AG09319 (cell line): ENCODE measurements around the gene GREM2.

Experiments used
- DNase-seq: peaks from one replicate; pipeline ENCODE4 v3.0.0-alpha.2; 2010; ENCODE audit warnings: low read depth; ENCODE audit errors: extremely low read depth
- CTCF ChIP-seq: IDR thresholded peaks from 2 replicates; pipeline ENCODE4 v1.5.1; 2011; ENCODE audit warnings: low read depth, mild to moderate bottlenecking, inconsistent platforms, low read length, moderate library complexity

The GREM2 gene

GRCh38 chr1:240533154-240533780, 78.7 kb downstream of the GREM2 start:
- DNase-seq = no peak
- TF ChIP-seq CTCF = no peak

- no peak for DNase-seq
Measured at GRCh38 chr1:240528591-240528990, 83.4 kb downstream of the GREM2 start.

GRCh38 chr1:240527086-240527485, 84.9 kb downstream of the GREM2 start:
- DNase-seq = no peak
- TF ChIP-seq CTCF = no peak

More at GRCh38 chr1:240528591-240528990, 83.4 kb downstream of the GREM2 start:
- TF ChIP-seq CTCF = no peak

GRCh38 chr1:240526312-240526711, 85.6 kb downstream of the GREM2 start:
- no peak for TF ChIP-seq CTCF
- DNase-seq = no peak

GRCh38 chr1:240524356-240525069, 87.4 kb downstream of the GREM2 start:
- DNase-seq = no peak
- TF ChIP-seq CTCF = no peak

- no peak for TF ChIP-seq CTCF
- no peak for DNase-seq
Measured at GRCh38 chr1:240522122-240522822, 89.7 kb downstream of the GREM2 start.

- TF ChIP-seq CTCF = no peak
Measured at GRCh38 chr1:240517891-240518290, 94.1 kb downstream of the GREM2 start.

More at GRCh38 chr1:240517891-240518290, 94.1 kb downstream of the GREM2 start:
- no peak for DNase-seq
